K562 (cell line): ENCODE results near the gene ATL1. TPM values are rescaled to one million over a fixed set of nuclear protein-coding genes. Genes with fewer than 3 reads are reported as not detected.

Experiments
- ATF2 ChIP-seq: sonication (generic); formaldehyde crosslinking; IDR thresholded peaks from 2 replicates; pipeline ENCODE4 v1.8.1; 2022; ENCODE audit warnings: missing genetic modification reagents
- ETS2 ChIP-seq: IDR thresholded peaks from 2 replicates; pipeline ENCODE4 v1.6.1; 2016; ENCODE audit warnings: borderline replicate concordance, missing genetic modification characterization, mild to moderate bottlenecking, moderate library complexity, missing compliant biosample characterization; ENCODE audit not compliant: poor library complexity, severe bottlenecking
- ETV5 ChIP-seq: sonication (generic); formaldehyde crosslinking; IDR thresholded peaks from 2 replicates; pipeline ENCODE4 v1.4.0; 2020; ENCODE audit warnings: low read depth, mild to moderate bottlenecking, missing genetic modification reagents
- GMEB1 ChIP-seq: fragments of 250-450 bp; sonication (Bioruptor Pico); IDR thresholded peaks from 2 replicates; pipeline ENCODE4 v1.4.0; 2020; ENCODE audit warnings: mild to moderate bottlenecking
- HDAC6 ChIP-seq: IDR thresholded peaks from 2 replicates; pipeline ENCODE4 v1.6.1; 2012; ENCODE audit warnings: low read depth, mild to moderate bottlenecking, control low read depth, inconsistent platforms, low read length, moderate library complexity
- KLF13 ChIP-seq: fragments of 450-650 bp; IDR thresholded peaks from 2 replicates; pipeline ENCODE4 v1.6.1; 2016; ENCODE audit warnings: missing genetic modification characterization, low read depth, mild to moderate bottlenecking, missing compliant biosample characterization, moderate library complexity, borderline replicate concordance
- KLF6 ChIP-seq: fragments of 250-450 bp; sonication (Bioruptor Pico); IDR thresholded peaks from 2 replicates; pipeline ENCODE4 v1.4.0; 2020; ENCODE audit warnings: mild to moderate bottlenecking, moderate library complexity, borderline replicate concordance
- NBN ChIP-seq: fragments of 450-650 bp; IDR thresholded peaks from 2 replicates; pipeline ENCODE4 v1.6.1; 2016; ENCODE audit warnings: low read depth, mild to moderate bottlenecking
- NRF1 ChIP-seq, 2 experiments: fragments of 450-650 bp; IDR thresholded peaks in 1 of 2; conservative IDR thresholded peaks in 1 of 2; 2 replicates each; pipeline ENCODE4 v1.6.1; 2014; ENCODE audit warnings: mild to moderate bottlenecking in 2 of 2
- TARDBP ChIP-seq: fragments of 450-650 bp; IDR thresholded peaks from 2 replicates; pipeline ENCODE4 v1.6.1; 2016
- XRCC4 ChIP-seq: IDR thresholded peaks from one replicate; pipeline ENCODE4 v1.6.1; 2011; ENCODE audit not compliant: insufficient read depth, insufficient read length; ENCODE audit errors: extremely low read depth
- ZNF318 ChIP-seq, 2 experiments: fragments of 450-650 bp; IDR thresholded peaks; 2 replicates each; pipeline ENCODE4 v1.6.1; 2016; ENCODE audit warnings: mild to moderate bottlenecking in 2 of 2, borderline replicate concordance in 1 of 2, low read depth in 1 of 2, moderate library complexity in 1 of 2
- polyA plus RNA-seq, 8 experiments: library from polyadenylated mRNA; depleted of rRNA in 4 of 8; stranded (reverse) in 5 of 8; unstranded in 3 of 8; fragments of >200 nt; fragmentation: Nextera tagmentation in 2 of 8; fragmentation: Illumina TruSeq in 1 of 8; extraction: Ambion mirVana in 2 of 8; extraction: Trizol in 1 of 8; gene quantifications; 2 replicates each; pipeline versions ENCODE4 v1.2.1 to v1.2.3, GENCODE V29; 2011 to 2014; ENCODE audit warnings: inconsistent platforms in 1 of 8, missing spikeins in 1 of 8
- total RNA-seq, 7 experiments: library from RNA; depleted of rRNA in 6 of 7; stranded (reverse); fragments of >200 nt in 6 of 7; fragmentation: Illumina TruSeq in 2 of 7; extraction: Trizol in 2 of 7; gene quantifications; 2 replicates each; pipeline versions ENCODE4 v1.2.1 to v1.2.3, GENCODE V29; 2011 to 2021; ENCODE audit warnings: low replicate concordance in 1 of 7

Gene ATL1
- total and polyA plus RNA-seq, 9 of the 15 experiments (the other 6 are each of a cell fraction or from before 2014, with no cell fraction given): 0.04 to 0.16 (median 0.07) TPM; not detected in 4

GRCh38 chr14:50529288-50530179 lies 30.4 kb upstream of the ATL1 start (continued):
- no peak for TF ChIP-seq ETS2 (tag)
- no peak for TF ChIP-seq ETV5
- no peak for TF ChIP-seq XRCC4
- no peak for TF ChIP-seq KLF6 (CRISPR knock-in tag)
- no peak for TF ChIP-seq ATF2 (CRISPR knock-in tag)
- TF ChIP-seq KLF13: no peak
- no peak for TF ChIP-seq NBN
- TF ChIP-seq GMEB1 (CRISPR knock-in tag): no peak
- TF ChIP-seq TARDBP: no peak
- no peak for TF ChIP-seq ZNF318 (IDR thresholded peaks at IDR 0.05; ENCODE audit: borderline replicate concordance in 1 of 2, low read depth in 1 of 2)
- TF ChIP-seq HDAC6: no peak
- TF ChIP-seq NRF1 (conservative IDR thresholded peaks at IDR 0.05 in 1 of 2, IDR thresholded peaks at IDR 0.05 in 1 of 2): no peak
